ENCODE results near the gene LGR5. TPM values are rescaled to one million over a fixed set of nuclear protein-coding genes. Genes with fewer than 3 reads are reported as not detected.

LGR5 gene
- total and polyA plus RNA-seq, 2 donors (not counting 3 experiments of a cell fraction or from before 2014, with no cell fraction given), result not detected

- Histone ChIP-seq H3K4me1 (ENCODE audit: control insufficient read depth, extremely low read depth, insufficient read depth, low read length) (no peaks in the 10 kb centered on the region), H3K9me1 (replicated peaks; ENCODE audit: control insufficient read depth, extremely low read depth, insufficient read depth, low read length) (no peaks in the 10 kb centered on the region), H3K4me2 (ENCODE audit: insufficient read depth, low read length) (no peak overlapping the region), H3K36me3 (ENCODE audit: control insufficient read depth in 2 of 2, extremely low read depth in 1 of 2, insufficient read depth in 2 of 2, low read length in 2 of 2) (no peaks in the 10 kb centered on the region), H3K9ac (replicated peaks; ENCODE audit: extremely low read depth, insufficient read depth, low read length) (no peak overlapping the region), H4K20me1 (replicated peaks; ENCODE audit: control insufficient read depth, extremely low read depth, insufficient read depth, low read length) (no peaks in the 10 kb centered on the region), H3K27me3 (ENCODE audit: control insufficient read depth in 2 of 2, insufficient read depth in 2 of 2, low read length in 2 of 2) (peaks cover 0 to 5% of the 10 kb centered on the region in 2 experiments), H2AFZ (ENCODE audit: low read depth, low read length) (no peak overlapping the region), H3K4me3 (replicated peaks in 1 of 3; ENCODE audit: insufficient read depth in 1 of 3, low read depth in 1 of 3, low read length in 3 of 3) (no peak overlapping the region), H3K79me2 (ENCODE audit: control insufficient read depth, insufficient read depth, low read length) (no peaks in the 10 kb centered on the region), H3K9me3 (replicated peaks; ENCODE audit: control insufficient read depth, insufficient read depth, low read length) (no peaks in the 10 kb centered on the region), H3K27ac (ENCODE audit: insufficient read depth, low read depth, low read length) (no peak overlapping the region)
- dilution Hi-C loops (cut with MboI; ENCODE audit: extremely low pct_ligation_motif_present, low sequenced_read_pairs) (no loop called here), intact Hi-C loops (cut with micrococcal nuclease) (no loop called here)
- DNase-seq (ENCODE audit: low read depth, low spot score), result no peak
- no TSS peak for BruUV-seq (replicated peaks)
- ChIA-PET CTCF (no interaction called here), POLR2A (no interaction called here)
- no peak for TF ChIP-seq EZH2 (IDR thresholded peaks at IDR 0.05; ENCODE audit: borderline replicate concordance, low read depth, low read length, severe bottlenecking)
- TF ChIP-seq MYC (IDR thresholded peaks at IDR 0.05; ENCODE audit: low read depth, low read length), result no peak
- no peak for TF ChIP-seq FOS (IDR thresholded peaks at IDR 0.05; ENCODE audit: borderline replicate concordance, insufficient read depth, low read length)
- TF ChIP-seq CTCF (IDR thresholded peaks at IDR 0.05; ENCODE audit: extremely low read depth in 1 of 2, insufficient read depth in 1 of 2, low read depth in 1 of 2, low read length in 2 of 2), result no peak
- TF ChIP-seq GATA2 (IDR thresholded peaks at IDR 0.05; ENCODE audit: insufficient read depth, insufficient read length, low read depth, low read length), result no peak
- no peak for TF ChIP-seq JUN (IDR thresholded peaks at IDR 0.05; ENCODE audit: borderline replicate concordance, insufficient read depth, insufficient read length, low read depth)
- TF ChIP-seq MAX (IDR thresholded peaks at IDR 0.05; ENCODE audit: insufficient read depth, insufficient read length), result no peak
- no peak for TF ChIP-seq POLR2AphosphoS5 (IDR thresholded peaks at IDR 0.05; ENCODE audit: insufficient read depth, low read depth, low read length)
- no peak for TF ChIP-seq POLR2A (IDR thresholded peaks at IDR 0.05; ENCODE audit: low read depth, low read length)
- no peak for FAIRE-seq
These were observed 22.3 kb downstream of the LGR5 start for GRCh38 chr12:71461787-71462328.

Data from endothelial cell of umbilical vein (primary cell).